Trophoblast cell (in vitro differentiated cells and primary cell): Measurements from ENCODE around the gene GNA12.
A peak's percentile ranks its signal among the peaks of the same experiment; 100 is the strongest.
"Not testable (repeated sequence)": the region's sequence is repeated elsewhere in the genome, so short reads cannot be mapped to it uniquely, and the experiment has no call there.

Experiments
- DNase-seq, 2 donors: peaks; one replicate each; pipeline ENCODE4 v3.0.0-alpha.2; 2016
- H2AFZ ChIP-seq: 2 replicates; pipeline ENCODE4 v1.6.1; 2013; ENCODE audit warnings: low read length, moderate library complexity, mild to moderate bottlenecking; ENCODE audit not compliant: insufficient read depth, poor library complexity
- H2AK5ac ChIP-seq: 2 replicates; pipeline ENCODE4 v1.6.1; 2013; ENCODE audit warnings: mild to moderate bottlenecking, low read length
- H2BK120ac ChIP-seq: 2 replicates; pipeline ENCODE4 v1.6.1; 2013; ENCODE audit warnings: low read length, mild to moderate bottlenecking, moderate library complexity; ENCODE audit not compliant: insufficient read depth, poor library complexity
- H2BK12ac ChIP-seq: 2 replicates; pipeline ENCODE4 v1.6.1; 2013; ENCODE audit warnings: mild to moderate bottlenecking, low read length, moderate library complexity
- H2BK5ac ChIP-seq: 2 replicates; pipeline ENCODE4 v1.6.1; 2013; ENCODE audit warnings: low read length, low read depth, moderate library complexity, mild to moderate bottlenecking; ENCODE audit not compliant: poor library complexity
- H3K14ac ChIP-seq: 2 replicates; pipeline ENCODE4 v1.6.1; 2013; ENCODE audit warnings: mild to moderate bottlenecking, low read length
- H3K18ac ChIP-seq: 2 replicates; pipeline ENCODE4 v1.6.1; 2013; ENCODE audit warnings: mild to moderate bottlenecking, low read length
- H3K23ac ChIP-seq: 2 replicates; pipeline ENCODE4 v1.6.1; 2013; ENCODE audit warnings: low read length
- H3K27ac ChIP-seq: 2 replicates; pipeline ENCODE4 v1.5.1; 2013; ENCODE audit warnings: low read depth, mild to moderate bottlenecking, inconsistent platforms, low read length, moderate library complexity
- H3K27me3 ChIP-seq: 2 replicates; pipeline ENCODE4 v1.6.1; 2013; ENCODE audit warnings: inconsistent platforms, mild to moderate bottlenecking, low read length, moderate library complexity; ENCODE audit not compliant: insufficient read depth
- H3K36me3 ChIP-seq, 2 experiments: 1 replicate in 1 of 2; 2 replicates in 1 of 2; pipeline ENCODE4 v1.6.1; 2013; ENCODE audit warnings: low read length in 2 of 2, mild to moderate bottlenecking in 2 of 2, moderate library complexity in 1 of 2; ENCODE audit not compliant: insufficient read depth in 2 of 2, control insufficient read depth in 1 of 2
- H3K4ac ChIP-seq: 2 replicates; pipeline ENCODE4 v1.6.1; 2013; ENCODE audit warnings: low read depth, mild to moderate bottlenecking, low read length, moderate library complexity
- H3K4me1 ChIP-seq, 2 experiments: 1 replicate in 1 of 2; 2 replicates in 1 of 2; pipeline ENCODE4 v1.6.1; 2013; ENCODE audit warnings: low read length in 2 of 2, mild to moderate bottlenecking in 2 of 2, moderate library complexity in 1 of 2; ENCODE audit not compliant: insufficient read depth in 2 of 2, control insufficient read depth in 1 of 2
- H3K4me2 ChIP-seq: 2 replicates; pipeline ENCODE4 v1.6.1; 2013; ENCODE audit warnings: inconsistent platforms, mild to moderate bottlenecking, low read length, moderate library complexity
- H3K4me3 ChIP-seq: 2 replicates; pipeline ENCODE4 v1.5.1; 2013; ENCODE audit warnings: mild to moderate bottlenecking, low read depth, low read length, inconsistent platforms
- H3K79me1 ChIP-seq: one replicate; pipeline ENCODE4 v1.6.1; 2013; ENCODE audit warnings: low read length
- H3K79me2 ChIP-seq: 2 replicates; pipeline ENCODE4 v1.6.1; 2013; ENCODE audit warnings: low read length, mild to moderate bottlenecking; ENCODE audit not compliant: control insufficient read depth, insufficient read depth, poor library complexity
- H3K9ac ChIP-seq: 2 replicates; pipeline ENCODE4 v1.6.1; 2013; ENCODE audit warnings: mild to moderate bottlenecking, low read length
- H3K9me3 ChIP-seq: 2 replicates; pipeline ENCODE4 v1.6.1; 2013; ENCODE audit warnings: low read depth, mild to moderate bottlenecking, control low read depth, inconsistent platforms, low read length; ENCODE audit not compliant: insufficient read depth
- H4K12ac ChIP-seq: 2 replicates; pipeline ENCODE4 v1.6.1; 2013; ENCODE audit warnings: low read depth, mild to moderate bottlenecking, low read length, moderate library complexity
- H4K8ac ChIP-seq: 2 replicates; pipeline ENCODE4 v1.6.1; 2013; ENCODE audit warnings: low read depth, mild to moderate bottlenecking, low read length, moderate library complexity
- H4K91ac ChIP-seq: one replicate; pipeline ENCODE4 v1.6.1; 2013; ENCODE audit warnings: low read depth, mild to moderate bottlenecking, low read length, moderate library complexity
- WGBS: extraction: QIAGEN DNeasy Blood & Tissue Kit; methylation state at CpG from one replicate; pipeline ENCODE4 v1.1.7; 2013; ENCODE audit warnings: missing lambda C conversion rate; ENCODE audit not compliant: insufficient read length, insufficient coverage; ENCODE audit errors: extremely low coverage; 5-methylcytosine and 5-hydroxymethylcytosine counted together

Gene GNA12

DNA sequence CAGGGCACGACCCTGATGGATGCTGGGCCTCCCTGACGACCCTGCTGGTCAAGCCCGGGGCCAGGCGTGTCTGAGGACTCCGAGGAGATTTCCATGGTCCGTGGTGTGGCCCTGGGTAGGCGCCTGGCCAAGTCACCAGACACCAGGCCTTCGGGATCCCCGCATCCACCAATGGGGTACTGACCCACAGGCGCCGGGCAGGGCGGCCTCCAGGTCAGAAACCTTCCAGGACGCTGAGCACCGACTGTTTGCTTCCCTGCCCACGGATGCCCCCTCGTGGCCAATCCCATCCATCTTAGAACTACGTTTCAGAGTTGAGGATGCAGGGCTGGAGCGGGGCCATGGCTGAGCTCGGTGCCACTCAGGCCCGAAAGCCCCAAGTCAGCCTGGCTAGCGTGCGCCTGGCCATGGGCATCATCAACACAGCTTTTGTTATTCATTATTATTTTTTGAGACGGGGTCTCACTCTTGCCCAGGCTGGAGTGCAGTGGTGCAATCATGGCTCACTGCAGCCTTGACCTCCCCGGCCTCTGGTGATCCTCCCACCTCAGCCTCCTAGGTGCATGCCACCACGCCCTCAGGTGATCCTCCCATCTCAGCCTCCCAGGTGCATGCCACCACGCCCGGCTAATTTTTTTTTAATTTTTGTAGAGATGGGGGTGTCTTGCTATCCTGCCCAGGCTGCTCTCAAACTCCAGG, 163.2 kb downstream of the GNA12 start:
- Histone ChIP-seq H3K4me2 (no peak overlapping the region), H4K8ac (no peak overlapping the region), H3K14ac (no peak overlapping the region), H3K23ac (no peak overlapping the region), H3K4me3 (no peak overlapping the region), H3K27ac (no peak overlapping the region), H3K27me3 (no peaks in the 10 kb centered on the region), H3K79me1 (no peaks in the 10 kb centered on the region), H3K18ac (no peak overlapping the region), H4K12ac (no peak overlapping the region), H3K4me1 (no peaks in the 10 kb centered on the region), H3K9ac (no peak overlapping the region), H2AFZ (no peak overlapping the region), H4K91ac (no peak overlapping the region), H2AK5ac (peak overlapping the region; percentile 8), H2BK12ac (peak overlapping the region; percentile 1), H3K79me2 (no peaks in the 10 kb centered on the region), H2BK120ac (no peak overlapping the region), H3K36me3 (no peaks in the 10 kb centered on the region), H3K9me3 (peaks cover 2% of the 10 kb centered on the region), H3K4ac (no peak overlapping the region), H2BK5ac (no peak overlapping the region)
- peak; percentile 67 to 89 for DNase-seq
- WGBS, result no CpG with 5 or more reads among the region's 27 CpGs

DNA sequence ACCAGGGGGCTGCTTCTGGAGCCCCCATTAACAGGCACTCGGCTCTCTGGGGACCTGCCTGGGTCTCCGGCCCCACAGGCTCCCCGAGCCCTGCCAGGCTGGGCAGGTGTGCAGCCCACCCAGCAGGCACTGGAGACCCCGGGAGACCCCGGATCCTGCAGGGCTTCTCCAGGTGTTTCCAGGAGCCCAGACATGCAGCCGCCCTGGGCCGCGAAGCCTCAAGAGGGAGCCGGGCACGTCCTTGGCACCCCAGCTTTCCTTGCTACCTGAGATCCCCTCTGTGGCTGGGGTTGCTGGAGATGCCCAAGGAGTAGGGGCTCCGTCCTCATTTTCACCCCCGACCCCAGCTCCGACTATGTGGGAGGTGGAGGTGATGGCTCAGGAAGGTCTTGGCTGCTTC, 163.9 kb downstream of the GNA12 start:
- no peak overlapping the region for H2BK120ac ChIP-seq
- no peak overlapping the region for H2AFZ ChIP-seq
- no peak overlapping the region for H3K9ac ChIP-seq
- H3K79me1 ChIP-seq, result no peaks in the 10 kb centered on the region
- peak overlapping the region; percentile 1 for H2BK12ac ChIP-seq
- H3K18ac ChIP-seq, result no peak overlapping the region
- H3K14ac ChIP-seq, result no peak overlapping the region
- no CpG with 5 or more reads among the region's 13 CpGs for WGBS
- no peak overlapping the region for H4K8ac ChIP-seq
- H3K4me1 ChIP-seq, result no peaks in the 10 kb centered on the region
- H4K12ac ChIP-seq, result no peak overlapping the region
- no peak overlapping the region for H3K4ac ChIP-seq
- no peak overlapping the region for H3K4me2 ChIP-seq
- no peak overlapping the region for H3K27ac ChIP-seq
- H3K23ac ChIP-seq, result no peak overlapping the region
- H3K36me3 ChIP-seq, result no peaks in the 10 kb centered on the region
- no peak for DNase-seq
- no peaks in the 10 kb centered on the region for H3K27me3 ChIP-seq
- no peak overlapping the region for H3K4me3 ChIP-seq
- H3K9me3 ChIP-seq, result peaks cover 6% of the 10 kb centered on the region
- H2BK5ac ChIP-seq, result no peak overlapping the region
- H4K91ac ChIP-seq, result no peak overlapping the region
- no peaks in the 10 kb centered on the region for H3K79me2 ChIP-seq
- peak overlapping the region; percentile 8 for H2AK5ac ChIP-seq

DNA sequence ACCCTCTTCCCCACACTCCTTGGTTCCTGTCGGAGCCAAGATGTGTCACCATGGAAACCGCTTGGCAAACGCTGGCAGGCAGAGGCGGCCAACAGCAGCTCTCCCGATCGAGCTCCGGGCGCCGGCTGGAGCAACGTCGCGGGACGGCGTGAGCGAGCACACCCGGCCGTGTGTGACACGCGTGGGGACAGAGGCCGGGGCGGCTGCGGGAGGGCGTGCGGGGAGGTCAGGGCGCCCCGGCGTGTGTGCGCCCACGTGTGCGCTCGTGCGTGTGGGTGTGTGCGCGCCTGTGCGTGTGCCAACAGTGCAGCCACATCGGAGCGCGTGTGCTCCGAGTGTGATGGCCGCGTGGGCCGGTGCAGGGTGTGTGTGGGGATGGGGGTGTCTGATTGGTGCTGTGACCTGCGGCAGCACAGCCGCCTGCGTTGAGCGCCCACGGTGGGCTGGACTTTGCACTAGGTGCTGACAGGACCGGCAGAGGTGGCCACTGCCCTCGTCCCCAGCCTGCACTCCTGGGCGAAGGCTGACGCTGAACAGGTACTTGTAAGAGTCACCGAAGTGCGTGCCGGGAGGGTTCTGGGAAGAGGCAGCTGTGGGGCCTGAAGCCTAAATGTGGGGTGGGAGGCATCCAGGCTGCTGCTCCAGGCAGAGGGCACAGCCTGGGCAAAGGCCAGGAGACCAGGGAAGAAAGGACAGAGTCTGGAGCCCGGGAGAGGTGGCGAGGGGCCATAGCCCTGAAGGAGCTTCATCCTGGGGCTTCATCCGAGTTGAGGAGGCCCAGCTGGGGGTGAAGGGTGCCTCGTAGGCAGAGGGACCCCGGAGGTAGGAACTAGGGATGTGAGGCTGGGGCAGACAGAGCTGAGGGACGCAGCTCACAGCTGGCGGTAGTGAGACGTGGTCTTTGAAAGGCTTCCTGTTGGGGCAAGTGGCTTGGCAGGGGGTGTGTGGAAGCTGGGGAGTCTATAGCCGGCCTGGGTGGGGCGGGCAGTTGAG, 164.7 kb downstream of the GNA12 start:
- WGBS, result no CpG with 5 or more reads among the region's 64 CpGs
- H4K91ac ChIP-seq, result not testable (repeated sequence)

DNA sequence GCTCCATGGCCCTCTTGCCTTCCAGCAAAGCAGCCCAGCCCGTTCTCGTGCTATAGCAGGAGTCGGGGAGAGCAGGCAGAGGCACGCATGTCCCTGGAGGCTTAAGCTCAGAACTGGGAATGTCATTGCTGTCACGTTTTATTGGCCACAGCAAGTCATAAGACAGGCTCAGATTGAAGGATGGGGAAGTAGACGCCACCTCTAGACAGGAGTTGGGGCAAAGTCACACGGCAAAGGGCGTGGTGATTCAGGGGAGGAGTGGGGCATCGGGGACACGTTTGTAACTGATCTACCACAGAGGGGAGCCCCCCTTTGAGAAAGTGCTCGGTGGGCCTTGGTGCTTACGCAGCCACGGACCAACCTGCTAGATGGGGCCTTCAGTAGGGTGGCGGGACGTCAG, 165.7 kb downstream of the GNA12 start:
- not testable (repeated sequence) for H3K23ac ChIP-seq, H3K9ac ChIP-seq, H2AFZ ChIP-seq, H3K14ac ChIP-seq, H3K27me3 ChIP-seq, H3K36me3 ChIP-seq, H3K4ac ChIP-seq, H2BK12ac ChIP-seq, H3K27ac ChIP-seq, H2AK5ac ChIP-seq, H3K18ac ChIP-seq, H3K9me3 ChIP-seq, H4K91ac ChIP-seq, H4K8ac ChIP-seq, H3K79me1 ChIP-seq, H3K4me3 ChIP-seq, DNase-seq, H3K4me1 ChIP-seq, H4K12ac ChIP-seq, H2BK5ac ChIP-seq, H3K4me2 ChIP-seq, H3K79me2 ChIP-seq, H2BK120ac ChIP-seq
- WGBS, result no CpG with 5 or more reads among the region's 15 CpGs

More for the DNA sequence above, 164.7 kb downstream of the GNA12 start:
- H2BK12ac ChIP-seq, H3K79me1 ChIP-seq, H4K8ac ChIP-seq, H2AK5ac ChIP-seq, H3K9ac ChIP-seq, H3K14ac ChIP-seq, H3K4me2 ChIP-seq, H2BK5ac ChIP-seq, H3K4me3 ChIP-seq, H3K27me3 ChIP-seq, H2AFZ ChIP-seq, H3K79me2 ChIP-seq, H3K27ac ChIP-seq, H4K12ac ChIP-seq, H3K4ac ChIP-seq, H3K36me3 ChIP-seq, H3K4me1 ChIP-seq, H2BK120ac ChIP-seq, H3K23ac ChIP-seq, H3K9me3 ChIP-seq, DNase-seq, H3K18ac ChIP-seq: not testable (repeated sequence)
